Astrocyte of the cerebellum (primary cell): ENCODE results near the gene SLC1A4.

ENCODE experiments used
- DNase-seq: peaks from one replicate; pipeline ENCODE4 v3.0.0-alpha.2; 2011; ENCODE audit warnings: low read depth
- H3K4me3 ChIP-seq: 2 replicates; pipeline ENCODE4 v1.5.1; 2011; ENCODE audit warnings: mild to moderate bottlenecking, low read depth, low read length, moderate library complexity
- CTCF ChIP-seq: IDR thresholded peaks from 2 replicates; pipeline ENCODE4 v1.5.1; 2012; ENCODE audit warnings: low read length, low read depth, moderate library complexity, mild to moderate bottlenecking; ENCODE audit errors: missing control alignments
- in situ Hi-C: cut with HindIII; loops from 2 replicates; pipeline ENCODE4 v1.10.0; 2017; ENCODE audit warnings: low sequenced_read_pairs

The SLC1A4 gene

GRCh38 chr2:65026704-65027464 lies 37.7 kb downstream of the SLC1A4 start:
- no peak overlapping the region for H3K4me3 ChIP-seq
- TF ChIP-seq CTCF = no peak
- DNase-seq = no peak
- in situ Hi-C loops = loop anchor here (25.0 kb wide), 1 partner anchor 90 kb away; no protein-coding TSS in a partner anchor

- TF ChIP-seq CTCF = no peak
- no peak for DNase-seq
- H3K4me3 ChIP-seq = no peak overlapping the region
- in situ Hi-C loops = loop anchor here (25.0 kb wide), 1 partner anchor 90 kb away; no protein-coding TSS in a partner anchor
Observed at GRCh38 chr2:65027616-65028244, 38.5 kb downstream of the SLC1A4 start.

- in situ Hi-C loops = loop anchor here (25.0 kb wide), 1 partner anchor 93 kb away; no protein-coding TSS in a partner anchor
- no peak for TF ChIP-seq CTCF
- H3K4me3 ChIP-seq = no peak overlapping the region
- DNase-seq = no peak
Observed at GRCh38 chr2:65030476-65031332, 41.5 kb downstream of the SLC1A4 start.

- in situ Hi-C loops = loop anchor here (25.0 kb wide), 1 partner anchor 94 kb away; no protein-coding TSS in a partner anchor
Observed at GRCh38 chr2:65031341-65032018, 42.3 kb downstream of the SLC1A4 start.

GRCh38 chr2:65032019-65032975 lies 43.1 kb downstream of the SLC1A4 start:
- no peak overlapping the region for H3K4me3 ChIP-seq
- in situ Hi-C loops = loop anchor here (25.0 kb wide), 1 partner anchor 95 kb away; no protein-coding TSS in a partner anchor

More at GRCh38 chr2:65031341-65032018, 42.3 kb downstream of the SLC1A4 start:
- DNase-seq = no peak
- H3K4me3 ChIP-seq = no peak overlapping the region
- no peak for TF ChIP-seq CTCF

More at GRCh38 chr2:65032019-65032975, 43.1 kb downstream of the SLC1A4 start:
- no peak for DNase-seq
- no peak for TF ChIP-seq CTCF
